OCI-M2 (cell line): ENCODE measurements around the gene TMED4.
"Not testable (repeated sequence)": the region's sequence is repeated elsewhere in the genome, so short reads cannot be mapped to it uniquely, and the experiment has no call there.

Source experiments
- DNase-seq: peaks from one replicate; lab custom pipeline; 2025; ENCODE audit not compliant: unreplicated experiment; lab: John Stamatoyannopoulos, UW

TMED4 gene

GRCh38 chr7:44569959-44570358 lies 12.1 kb downstream of the TMED4 start:
- DNase-seq, result no peak

- DNase-seq, result no peak
Measured at GRCh38 chr7:44568771-44569560, 13.1 kb downstream of the TMED4 start.

GRCh38 chr7:44567884-44568283 lies 14.1 kb downstream of the TMED4 start:
- no peak for DNase-seq

GRCh38 chr7:44566680-44567079 lies 15.4 kb downstream of the TMED4 start:
- no peak for DNase-seq

GRCh38 chr7:44565795-44566559 lies 16.1 kb downstream of the TMED4 start:
- DNase-seq, result no peak

GRCh38 chr7:44565097-44565794 lies 16.8 kb downstream of the TMED4 start:
- no peak for DNase-seq

- no peak for DNase-seq
Measured at GRCh38 chr7:44564606-44565005, 17.4 kb downstream of the TMED4 start.

GRCh38 chr7:44563171-44563679 lies 18.8 kb downstream of the TMED4 start:
- DNase-seq, result no peak

GRCh38 chr7:44562622-44562962 lies 19.4 kb downstream of the TMED4 start:
- not testable (repeated sequence) for DNase-seq

- no peak for DNase-seq
Measured at GRCh38 chr7:44561962-44562621, 19.9 kb downstream of the TMED4 start.

- DNase-seq, result no peak
Measured at GRCh38 chr7:44561481-44561880, 20.6 kb downstream of the TMED4 start.

GRCh38 chr7:44559485-44559884 lies 22.5 kb downstream of the TMED4 start:
- no peak for DNase-seq

GRCh38 chr7:44557485-44557884 lies 24.5 kb downstream of the TMED4 start:
- DNase-seq, result no peak

- no peak for DNase-seq
Measured at GRCh38 chr7:44555350-44555749, 26.7 kb downstream of the TMED4 start.

- not testable (repeated sequence) for DNase-seq
Measured at GRCh38 chr7:44552473-44553005, 29.5 kb downstream of the TMED4 start.

GRCh38 chr7:44549457-44549856 lies 32.6 kb downstream of the TMED4 start:
- DNase-seq, result no peak

GRCh38 chr7:44548893-44549292 lies 33.1 kb downstream of the TMED4 start:
- no peak for DNase-seq

GRCh38 chr7:44547536-44548231 lies 34.3 kb downstream of the TMED4 start:
- no peak for DNase-seq

GRCh38 chr7:44541876-44542610 lies 40.0 kb downstream of the TMED4 start:
- DNase-seq, result no peak
